NCI-H1436 (cell line): ENCODE results near the gene PTGIS.

Source experiments
- DNase-seq: peaks from one replicate; lab custom pipeline; 2025; lab: John Stamatoyannopoulos, UW

The PTGIS gene

GRCh38 chr20:49595811-49596561, 28.0 kb upstream of the PTGIS start:
- no peak for DNase-seq

- no peak for DNase-seq
These were observed 27.4 kb upstream of the PTGIS start for GRCh38 chr20:49595346-49595745.

GRCh38 chr20:49594931-49595315, 27.0 kb upstream of the PTGIS start:
- no peak for DNase-seq

- DNase-seq: no peak
These were observed 26.4 kb upstream of the PTGIS start for GRCh38 chr20:49594143-49594930.

- DNase-seq: no peak
These were observed 25.7 kb upstream of the PTGIS start for GRCh38 chr20:49593466-49594142.

GRCh38 chr20:49592120-49592519, 24.2 kb upstream of the PTGIS start:
- DNase-seq: no peak

- DNase-seq: no peak
These were observed 23.4 kb upstream of the PTGIS start for GRCh38 chr20:49591217-49591865.

- DNase-seq: no peak
These were observed 22.5 kb upstream of the PTGIS start for GRCh38 chr20:49590163-49591017.

GRCh38 chr20:49589747-49590146, 21.8 kb upstream of the PTGIS start:
- DNase-seq: no peak

GRCh38 chr20:49587111-49587570, 19.2 kb upstream of the PTGIS start:
- no peak for DNase-seq

GRCh38 chr20:49585585-49586245, 17.8 kb upstream of the PTGIS start:
- no peak for DNase-seq

- DNase-seq: no peak
These were observed 16.8 kb upstream of the PTGIS start for GRCh38 chr20:49584418-49585382.

- DNase-seq: no peak
These were observed 15.9 kb upstream of the PTGIS start for GRCh38 chr20:49583669-49584417.

GRCh38 chr20:49583343-49583668, 15.4 kb upstream of the PTGIS start:
- no peak for DNase-seq

- no peak for DNase-seq
These were observed 14.7 kb upstream of the PTGIS start for GRCh38 chr20:49582413-49583334.

GRCh38 chr20:49581482-49581881, 13.5 kb upstream of the PTGIS start:
- no peak for DNase-seq

- no peak for DNase-seq
These were observed 12.9 kb upstream of the PTGIS start for GRCh38 chr20:49580813-49581174.
